C4-2B (cell line): ENCODE data around the gene BRMS1.
A peak's percentile ranks its signal among the peaks of the same experiment; 100 is the strongest.
"Not testable (repeated sequence)": the region's sequence is repeated elsewhere in the genome, so short reads cannot be mapped to it uniquely, and the experiment has no call there.

Source experiments
- H3K27ac ChIP-seq: fragments of 450-650 bp; 2 replicates; pipeline ENCODE4 v1.5.1; 2017
- CTCF ChIP-seq: fragments of 450-650 bp; conservative IDR thresholded peaks from 2 replicates; pipeline ENCODE4 v1.5.1; 2017; ENCODE audit warnings: mild to moderate bottlenecking
- ZFX ChIP-seq: fragments of 450-650 bp; IDR thresholded peaks from 2 replicates; pipeline ENCODE4 v1.6.1; 2017

BRMS1 gene

GRCh38 chr11:66325263-66325671 is 19.6 kb downstream of the BRMS1 start:
- no peak overlapping the region for H3K27ac ChIP-seq
- no peak for TF ChIP-seq CTCF
- no peak for TF ChIP-seq ZFX

GRCh38 chr11:66324664-66325063 is 20.2 kb downstream of the BRMS1 start:
- no peak overlapping the region for H3K27ac ChIP-seq
- no peak for TF ChIP-seq ZFX
- no peak for TF ChIP-seq CTCF

DNA sequence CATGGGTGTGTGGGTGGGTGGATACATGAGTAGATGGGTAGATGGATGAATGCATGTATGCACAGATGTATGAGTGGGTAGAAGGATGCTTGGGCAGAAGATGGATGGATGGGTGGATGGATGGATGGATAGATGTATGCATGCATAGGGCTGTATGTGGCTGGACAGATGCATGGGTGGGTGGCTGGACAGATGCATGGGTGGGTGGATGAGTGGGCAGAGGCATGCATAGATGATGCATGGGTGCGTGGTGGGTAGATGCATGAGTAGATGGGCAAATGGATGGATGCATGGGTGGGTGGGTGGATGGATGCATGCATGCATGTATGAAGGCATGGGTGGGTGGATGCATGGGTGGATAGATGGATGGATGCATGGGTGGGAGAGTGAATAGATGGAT is 21.2 kb downstream of the BRMS1 start:
- TF ChIP-seq ZFX (no peak), CTCF (no peak)
- no peak overlapping the region for H3K27ac ChIP-seq

GRCh38 chr11:66322732-66323427 is 22.0 kb downstream of the BRMS1 start:
- H3K27ac ChIP-seq, result no peak overlapping the region
- TF ChIP-seq CTCF (no peak), ZFX (no peak)

DNA sequence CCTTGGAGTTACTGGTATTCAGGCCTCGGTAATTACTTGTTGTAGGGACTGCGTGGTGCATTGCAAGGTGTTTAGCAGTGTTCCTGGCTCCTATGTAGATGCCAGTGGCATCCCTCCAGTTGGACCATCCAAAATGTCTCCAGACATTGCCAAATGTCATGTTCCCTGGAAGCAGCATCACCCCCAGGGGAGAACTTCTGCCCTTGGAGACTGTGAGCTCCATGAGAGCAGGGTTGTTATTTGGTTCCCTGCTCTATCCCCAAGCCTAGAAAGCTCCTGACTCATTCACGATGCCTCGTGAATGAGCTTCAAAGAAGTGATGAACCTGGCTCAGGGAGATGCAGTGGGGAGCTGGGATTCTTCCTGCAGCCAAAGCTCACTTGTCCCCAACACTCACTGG is 23.3 kb downstream of the BRMS1 start:
- TF ChIP-seq ZFX (0 out of 2 replicates have a peak, but pooled peaks have one; percentile 15), CTCF (no peak)
- no peak overlapping the region for H3K27ac ChIP-seq

DNA sequence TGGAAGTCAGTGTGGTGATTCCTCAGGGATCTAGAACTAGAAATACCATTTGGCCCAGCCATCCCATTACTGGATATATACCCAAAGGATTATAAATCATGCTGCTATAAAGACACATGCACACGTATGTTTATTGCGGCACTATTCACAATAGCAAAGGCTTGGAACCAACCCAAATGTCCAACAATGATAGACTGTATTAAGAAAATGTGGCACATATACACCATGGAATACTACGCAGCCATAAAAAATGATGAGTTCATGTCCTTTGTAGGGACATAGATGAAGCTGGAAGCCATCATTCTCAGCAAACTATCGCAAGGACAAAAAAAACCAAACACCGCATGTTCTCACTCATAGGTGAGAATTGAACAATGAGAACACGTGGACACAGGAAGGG is 24.2 kb downstream of the BRMS1 start:
- H3K27ac ChIP-seq, result not testable (repeated sequence)

GRCh38 chr11:66320289-66320688 is 24.6 kb downstream of the BRMS1 start:
- H3K27ac ChIP-seq, result not testable (repeated sequence)

DNA sequence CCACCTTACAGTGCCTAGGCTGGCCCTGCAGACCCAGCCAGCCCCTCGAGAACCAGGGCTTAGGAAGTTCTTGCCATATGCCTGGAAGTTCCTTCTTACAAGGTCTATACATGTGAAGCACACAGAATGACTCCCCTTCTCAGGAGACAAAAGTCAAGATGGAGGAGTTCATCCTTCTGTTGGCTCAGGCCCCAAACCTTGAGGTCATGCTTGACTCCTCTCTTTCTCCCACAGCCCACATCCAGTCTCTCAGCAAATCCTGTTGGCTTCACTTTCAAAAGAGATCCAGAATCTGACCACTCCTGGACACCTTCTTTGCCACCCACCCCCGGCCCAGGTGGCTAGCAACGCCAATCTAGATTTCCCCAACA is 26.3 kb downstream of the BRMS1 start:
- H3K27ac ChIP-seq, result no peak overlapping the region
- TF ChIP-seq CTCF (no peak), ZFX (no peak)
